CD4-positive, CD25-positive, alpha-beta regulatory T cell (primary cell): ENCODE data around the gene GRIK5. TPM values are rescaled to one million over a fixed set of nuclear protein-coding genes. Genes with fewer than 3 reads are reported as not detected.
A peak's percentile ranks its signal among the peaks of the same experiment; 100 is the strongest.
"Not testable (repeated sequence)": the region's sequence is repeated elsewhere in the genome, so short reads cannot be mapped to it uniquely, and the experiment has no call there.

Source experiments
- ATAC-seq, 2 donors: fragments of 150-1000 bp; cut with Tn5 transposase; one replicate each; pipeline ENCODE4 v1.10.0; 2021; ENCODE audit warnings: low read depth in 2 of 2, moderate number of reproducible peaks in 2 of 2, moderate library complexity in 1 of 2
- DNase-seq, 3 donors: peaks; one replicate each; pipeline versions ENCODE4 v3.0.0 to v3.0.0-alpha.2; 2012 to 2022; ENCODE audit warnings: mixed read lengths in 1 of 3
- H3K27ac ChIP-seq: one replicate; pipeline ENCODE4 v1.7.0; 2013; ENCODE audit warnings: mild to moderate bottlenecking, low read length; ENCODE audit not compliant: insufficient read depth, poor library complexity, severe bottlenecking
- H3K27me3 ChIP-seq: one replicate; pipeline ENCODE4 v1.7.0; 2013; ENCODE audit warnings: low read length; ENCODE audit not compliant: control insufficient read depth, insufficient read depth
- H3K36me3 ChIP-seq: one replicate; pipeline ENCODE4 v1.7.0; 2013; ENCODE audit warnings: mild to moderate bottlenecking, low read length, moderate library complexity; ENCODE audit not compliant: control insufficient read depth, insufficient read depth
- H3K4me1 ChIP-seq: 2 replicates; pipeline ENCODE4 v1.7.0; 2013; ENCODE audit warnings: mild to moderate bottlenecking, low read length; ENCODE audit not compliant: insufficient read depth, control insufficient read depth, poor library complexity, severe bottlenecking
- H3K4me3 ChIP-seq: one replicate; pipeline ENCODE4 v1.7.0; 2013; ENCODE audit warnings: low read depth, mild to moderate bottlenecking, low read length, moderate library complexity
- H3K9me3 ChIP-seq, 2 experiments: 1 replicate in 1 of 2; 2 replicates in 1 of 2; pipeline ENCODE4 v1.7.0; 2013; ENCODE audit warnings: low read length in 2 of 2, mild to moderate bottlenecking in 1 of 2, moderate library complexity in 1 of 2; ENCODE audit not compliant: control insufficient read depth in 2 of 2
- H3K27ac Mint-ChIP-seq, 3 donors: one replicate each; pipeline ENCODE4 v1.8.0; 2020 to 2022; ENCODE audit warnings: mild to moderate bottlenecking in 3 of 3, mixed read lengths in 3 of 3, moderate library complexity in 2 of 3
- H3K27me3 Mint-ChIP-seq: one replicate; pipeline ENCODE4 v1.8.0; 2022; ENCODE audit warnings: mild to moderate bottlenecking, mixed read lengths
- H3K36me3 Mint-ChIP-seq: one replicate; pipeline ENCODE4 v1.8.0; 2020; ENCODE audit warnings: mixed read lengths
- H3K4me1 Mint-ChIP-seq, 4 donors: one replicate each; pipeline ENCODE4 v1.8.0; 2020 to 2022; ENCODE audit warnings: mixed read lengths in 4 of 4, mild to moderate bottlenecking in 1 of 4
- H3K4me3 Mint-ChIP-seq, 4 donors: one replicate each; pipeline ENCODE4 v1.8.0; 2020 to 2022; ENCODE audit warnings: mild to moderate bottlenecking in 4 of 4, mixed read lengths in 4 of 4, moderate library complexity in 3 of 4
- H3K9me3 Mint-ChIP-seq, 7 donors: one replicate each; pipeline ENCODE4 v1.8.0; 2020 to 2022; ENCODE audit warnings: mixed read lengths in 7 of 7, mild to moderate bottlenecking in 3 of 7, moderate library complexity in 2 of 7
- polyA plus RNA-seq, 4 donors: library from polyadenylated mRNA; unstranded; fragments of 300-500 nt; fragmentation: Illumina TruSeq; gene quantifications; one replicate each; pipeline ENCODE4 v1.2.3, GENCODE V29; 2021
- total RNA-seq: library from RNA; stranded (reverse); gene quantifications from one replicate; pipeline ENCODE4 v1.2.3, GENCODE V29; 2022

Gene GRIK5
- total and polyA plus RNA-seq, 5 donors from 2014 or later = 0.06 to 0.52 TPM; not detected in 3

DNA sequence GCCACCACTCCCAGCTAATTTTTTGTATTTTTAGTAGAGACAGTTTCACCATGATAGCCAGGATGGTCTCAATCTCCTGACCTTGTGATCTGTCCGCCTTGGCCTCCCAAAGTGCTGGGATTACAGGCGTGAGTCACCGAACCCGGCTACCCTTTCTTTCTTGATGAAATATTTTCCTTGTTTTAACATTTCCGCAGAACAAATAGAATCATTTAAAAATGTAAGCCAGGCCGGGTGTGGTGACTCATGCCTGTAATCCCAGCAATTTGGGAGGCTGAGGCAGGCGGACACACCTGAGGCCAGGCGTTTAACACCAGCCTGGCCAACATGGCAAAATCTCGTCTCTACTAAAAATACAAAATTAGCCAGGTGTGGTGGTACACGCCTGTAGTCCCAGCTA is 30.2 kb upstream of the GRIK5 start:
- H3K9me3 Mint-ChIP-seq, DNase-seq: not testable (repeated sequence)

DNA sequence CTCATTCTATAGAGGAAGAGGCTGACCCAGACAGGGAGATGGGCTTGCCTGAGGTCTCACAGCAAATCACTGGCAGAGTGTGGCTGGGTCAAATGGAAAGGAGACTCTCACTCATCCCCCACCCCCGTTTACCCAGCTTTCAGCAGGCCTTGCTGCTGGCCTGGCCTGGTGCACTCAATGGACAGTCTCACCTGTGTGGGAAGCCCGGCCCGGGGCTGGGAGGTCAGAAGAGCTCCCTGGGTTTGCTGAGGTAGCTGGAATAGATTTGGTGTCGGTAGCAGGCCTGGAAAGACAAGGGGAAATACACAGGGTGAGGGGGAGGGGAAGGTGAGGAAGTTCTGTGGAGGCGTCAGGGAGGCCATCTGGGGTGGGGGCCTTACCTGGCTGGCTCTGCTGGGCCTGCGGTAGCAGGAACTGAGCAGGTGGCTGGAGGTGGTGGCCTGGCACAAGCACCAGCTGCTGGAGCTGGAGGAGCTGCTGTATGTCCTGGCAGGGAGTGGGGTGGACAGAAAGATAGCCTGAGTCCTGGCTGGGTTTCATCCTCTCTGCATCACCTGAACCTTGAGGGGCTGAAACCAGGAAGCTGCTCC is 29.4 kb upstream of the GRIK5 start:
- no peaks in the 10 kb centered on the region for H3K4me1 ChIP-seq
- peaks cover 26% of the 10 kb centered on the region for H3K36me3 Mint-ChIP-seq
- H3K4me1 Mint-ChIP-seq = peaks cover 0 to 10% (median 1%) of the 10 kb centered on the region in 4 donors
- no peak overlapping the region for H3K4me3 ChIP-seq
- H3K9me3 Mint-ChIP-seq = no peaks in the 10 kb centered on the region
- no peak overlapping the region for H3K27ac ChIP-seq
- H3K27me3 ChIP-seq = no peaks in the 10 kb centered on the region
- peak overlapping the region in 2 of 3 donors; percentile 25 to 52 for H3K27ac Mint-ChIP-seq
- no peaks in the 10 kb centered on the region for H3K27me3 Mint-ChIP-seq
- no peak for ATAC-seq
- no peak overlapping the region for H3K4me3 Mint-ChIP-seq
- H3K9me3 ChIP-seq = no peaks in the 10 kb centered on the region
- peaks cover 62% of the 10 kb centered on the region for H3K36me3 ChIP-seq
- DNase-seq = no peak

More for the DNA sequence above, 30.2 kb upstream of the GRIK5 start:
- ATAC-seq, H3K27me3 Mint-ChIP-seq, H3K27ac Mint-ChIP-seq, H3K9me3 ChIP-seq, H3K4me3 ChIP-seq, H3K4me3 Mint-ChIP-seq, H3K27me3 ChIP-seq, H3K4me1 ChIP-seq, H3K27ac ChIP-seq: not testable (repeated sequence)
- peaks cover 57% of the 10 kb centered on the region for H3K36me3 ChIP-seq
- Mint-ChIP-seq H3K4me1 (peaks cover 0 to 15% (median 1%) of the 10 kb centered on the region in 4 donors), H3K36me3 (peaks cover 26% of the 10 kb centered on the region)

- Mint-ChIP-seq H3K4me3 (no peak overlapping the region), H3K36me3 (peaks cover 32% of the 10 kb centered on the region), H3K4me1 (peaks cover 0 to 10% (median 0%) of the 10 kb centered on the region in 4 donors), H3K9me3 (no peaks in the 10 kb centered on the region), H3K27me3 (no peaks in the 10 kb centered on the region), H3K27ac (peak overlapping the region in 2 of 3 donors; percentile 25 to 52)
- Histone ChIP-seq H3K9me3 (no peaks in the 10 kb centered on the region), H3K27me3 (no peaks in the 10 kb centered on the region), H3K4me1 (no peaks in the 10 kb centered on the region), H3K4me3 (no peak overlapping the region), H3K36me3 (peaks cover 63% of the 10 kb centered on the region), H3K27ac (no peak overlapping the region)
- ATAC-seq (no peak), DNase-seq (no peak)
Observed at GRCh38 chr19:42098781-42099180, 28.8 kb upstream of the GRIK5 start.

DNA sequence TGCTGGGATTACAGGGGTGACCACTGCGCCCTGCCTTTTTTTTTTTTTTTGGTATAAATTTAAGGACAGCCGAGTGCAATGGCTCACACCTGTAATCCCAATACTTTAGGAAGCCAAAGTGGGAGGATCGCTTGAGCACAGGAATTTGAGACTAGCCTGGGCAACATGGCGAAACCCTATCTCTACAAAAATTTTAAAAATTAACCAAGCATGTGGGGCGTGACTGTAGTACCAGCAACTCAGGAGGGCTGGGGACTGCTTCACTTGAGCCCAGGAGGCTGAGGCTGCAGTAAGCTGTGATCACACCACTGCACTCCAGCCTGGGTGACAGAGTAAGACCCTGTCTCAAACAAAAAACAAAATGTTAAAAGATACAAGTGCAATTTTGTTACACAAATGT is 27.5 kb upstream of the GRIK5 start:
- peaks cover 31% of the 10 kb centered on the region for H3K36me3 Mint-ChIP-seq
- no peak for ATAC-seq
- no peaks in the 10 kb centered on the region for H3K9me3 Mint-ChIP-seq
- Histone ChIP-seq H3K9me3 (no peaks in the 10 kb centered on the region), H3K27ac (no peak overlapping the region), H3K4me3 (no peak overlapping the region), H3K27me3 (no peaks in the 10 kb centered on the region), H3K4me1 (no peaks in the 10 kb centered on the region), H3K36me3 (peaks cover 65% of the 10 kb centered on the region)
- peaks cover 0 to 4% (median under 1%) of the 10 kb centered on the region in 4 donors for H3K4me1 Mint-ChIP-seq
- no peaks in the 10 kb centered on the region for H3K27me3 Mint-ChIP-seq
- peak overlapping the region in 1 of 3 donors; percentile 69 for H3K27ac Mint-ChIP-seq
- no peak overlapping the region for H3K4me3 Mint-ChIP-seq
- DNase-seq = no peak

DNA sequence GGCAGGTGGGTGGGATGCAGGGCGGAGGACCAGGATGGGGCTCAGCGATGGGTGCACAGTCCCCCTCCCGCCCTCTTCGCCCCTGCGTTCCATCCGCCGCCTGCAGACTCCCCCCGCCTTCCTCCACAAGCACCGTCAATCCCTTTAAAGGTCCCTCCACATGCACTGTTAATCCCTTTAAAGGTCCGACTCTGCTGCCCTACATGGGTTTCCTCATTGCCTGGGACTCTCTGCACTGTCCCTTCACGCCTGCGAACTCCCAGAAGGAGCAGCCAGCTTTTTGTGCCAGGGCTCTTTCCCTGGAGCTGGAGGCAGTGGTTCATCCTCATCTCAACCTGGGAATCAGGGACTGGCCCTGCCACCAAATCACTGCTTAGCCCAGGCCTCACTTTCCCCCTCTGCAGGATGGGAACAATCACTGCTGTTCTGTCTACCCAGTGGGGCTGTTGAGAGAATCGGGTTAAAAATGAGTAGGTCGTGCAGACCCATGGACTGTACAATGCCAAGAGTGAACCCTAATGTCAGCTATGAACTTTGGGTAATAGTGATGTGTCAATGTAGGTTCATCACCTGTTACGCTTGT is 26.3 kb upstream of the GRIK5 start:
- no peak overlapping the region for H3K27ac ChIP-seq
- Mint-ChIP-seq H3K4me3 (no peak overlapping the region), H3K4me1 (peaks cover 0 to 6% (median 2%) of the 10 kb centered on the region in 4 donors), H3K27ac (peak overlapping the region in 1 of 3 donors; percentile 6), H3K9me3 (no peaks in the 10 kb centered on the region), H3K36me3 (peaks cover 34% of the 10 kb centered on the region), H3K27me3 (no peaks in the 10 kb centered on the region)
- no peaks in the 10 kb centered on the region for H3K27me3 ChIP-seq
- no peaks in the 10 kb centered on the region for H3K9me3 ChIP-seq
- H3K4me3 ChIP-seq = no peak overlapping the region
- peaks cover 65% of the 10 kb centered on the region for H3K36me3 ChIP-seq
- no peak for ATAC-seq
- no peak for DNase-seq
- H3K4me1 ChIP-seq = no peaks in the 10 kb centered on the region

DNA sequence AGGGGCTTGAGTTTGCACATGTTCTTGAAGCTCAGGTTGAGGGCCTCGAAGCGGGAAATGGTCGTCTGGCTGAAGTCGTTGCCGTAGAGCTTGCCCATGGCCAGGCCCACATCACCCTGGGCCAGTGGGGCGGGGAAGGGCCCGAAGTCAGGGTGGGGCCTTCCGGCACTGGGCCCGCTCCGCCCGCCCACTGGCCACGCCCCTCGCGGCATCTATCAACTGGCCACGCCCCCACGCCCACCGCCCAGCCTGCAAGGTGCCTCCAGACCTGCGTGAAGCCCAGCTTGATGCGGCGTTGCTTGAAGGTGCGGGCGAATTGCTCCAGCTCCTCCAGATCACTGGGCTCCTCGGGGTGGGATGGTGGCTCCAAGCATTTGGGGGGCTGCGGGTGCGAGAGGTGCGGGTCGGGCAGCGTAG is 25.8 kb upstream of the GRIK5 start:
- H3K27ac Mint-ChIP-seq = no peak overlapping the region
- H3K36me3 Mint-ChIP-seq = peaks cover 34% of the 10 kb centered on the region
- H3K9me3 Mint-ChIP-seq = no peaks in the 10 kb centered on the region
- Histone ChIP-seq H3K36me3 (peaks cover 60% of the 10 kb centered on the region), H3K4me3 (no peak overlapping the region), H3K9me3 (no peaks in the 10 kb centered on the region), H3K27ac (no peak overlapping the region), H3K27me3 (no peaks in the 10 kb centered on the region), H3K4me1 (no peaks in the 10 kb centered on the region)
- H3K4me3 Mint-ChIP-seq = no peak overlapping the region
- DNase-seq (no peak), ATAC-seq (no peak)
- H3K4me1 Mint-ChIP-seq = peaks cover 0 to 8% (median under 1%) of the 10 kb centered on the region in 4 donors
- H3K27me3 Mint-ChIP-seq = no peaks in the 10 kb centered on the region

GRCh38 chr19:42095142-42095813 is 25.3 kb upstream of the GRIK5 start:
- no peak overlapping the region for H3K4me3 ChIP-seq
- H3K27ac ChIP-seq = no peak overlapping the region
- H3K4me3 Mint-ChIP-seq = no peak overlapping the region
- peak overlapping the region in 1 of 3 donors; percentile 32 for H3K27ac Mint-ChIP-seq
- H3K4me1 ChIP-seq = peaks cover 4% of the 10 kb centered on the region
- H3K36me3 Mint-ChIP-seq = peaks cover 37% of the 10 kb centered on the region
- no peaks in the 10 kb centered on the region for H3K27me3 ChIP-seq
- H3K9me3 ChIP-seq = no peaks in the 10 kb centered on the region
- no peaks in the 10 kb centered on the region for H3K9me3 Mint-ChIP-seq
- H3K4me1 Mint-ChIP-seq = peaks cover 0 to 12% (median 5%) of the 10 kb centered on the region in 4 donors
- no peaks in the 10 kb centered on the region for H3K27me3 Mint-ChIP-seq
- H3K36me3 ChIP-seq = peaks cover 59% of the 10 kb centered on the region
- no peak for ATAC-seq
- DNase-seq = no peak
